NCI-H69 (cell line): ENCODE results near the gene PLEK.
"Not testable (repeated sequence)": the region's sequence is repeated elsewhere in the genome, so short reads cannot be mapped to it uniquely, and the experiment has no call there.

Experiments used
- DNase-seq: peaks from one replicate; lab custom pipeline; 2025; lab: John Stamatoyannopoulos, UW

The PLEK gene

DNA sequence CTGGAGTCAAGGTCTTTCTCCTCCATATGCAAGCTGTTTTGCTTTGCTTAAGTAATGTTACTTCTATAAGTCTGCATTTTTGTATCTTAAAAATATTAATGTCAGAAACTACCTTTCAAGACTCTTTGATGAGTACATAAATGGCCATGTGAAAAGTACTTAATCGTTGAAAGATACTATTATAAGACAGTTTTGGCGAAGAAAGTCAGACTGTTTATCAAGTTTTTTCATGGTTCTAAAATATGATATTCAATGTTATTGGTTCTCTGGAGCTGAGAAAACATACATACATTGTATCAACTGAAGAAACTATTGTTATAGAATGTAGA lies 76.9 kb downstream of the PLEK start:
- DNase-seq = no peak

DNA sequence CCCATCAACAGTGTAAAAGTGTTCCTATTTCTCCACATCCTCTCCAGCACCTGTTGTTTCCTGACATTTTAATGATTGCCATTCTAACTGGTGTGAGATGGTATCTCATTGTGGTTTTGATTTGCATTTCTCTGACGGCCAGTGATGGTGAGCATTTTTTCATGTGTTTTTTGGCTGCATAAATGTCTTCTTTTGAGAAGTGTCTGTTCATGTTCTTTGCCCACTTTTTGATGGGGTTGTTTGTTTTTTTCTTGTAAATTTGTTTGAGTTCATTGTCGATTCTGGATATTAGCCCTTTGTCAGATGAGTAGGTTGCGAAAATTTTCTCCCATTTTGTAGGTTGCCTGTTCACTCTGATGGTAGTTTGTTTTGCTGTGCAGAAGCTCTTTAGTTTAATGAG lies 81.3 kb downstream of the PLEK start:
- not testable (repeated sequence) for DNase-seq
